PFSK-1 (cell line): ENCODE data around the gene AMELX.

Source experiments
- POLR2AphosphoS5 ChIP-seq: IDR thresholded peaks from 2 replicates; pipeline ENCODE4 v1.6.1; 2012; ENCODE audit warnings: low read depth, mild to moderate bottlenecking, control low read depth, low read length, moderate library complexity
- TAF1 ChIP-seq: IDR thresholded peaks from 2 replicates; pipeline ENCODE4 v1.6.1; 2012; ENCODE audit warnings: low read length, control low read depth, borderline replicate concordance; ENCODE audit not compliant: insufficient read depth

GRCh38 chrX:11272290-11272689, 20.9 kb upstream of the AMELX start:
- TF ChIP-seq TAF1 (no peak), POLR2AphosphoS5 (no peak)
